Keratinocyte (primary cell): ENCODE data around the gene VPS13D.

Experiments used
- EZH2 ChIP-seq: IDR thresholded peaks from one replicate; pipeline ENCODE4 v1.6.1; 2012; ENCODE audit warnings: inconsistent platforms, mild to moderate bottlenecking, low read length, moderate library complexity
- TF ChIP-seq, protein P1 (sequence below), 3 experiments: IDR thresholded peaks in 1 of 3; conservative IDR thresholded peaks in 1 of 3; optimal IDR thresholded peaks in 1 of 3; 2 replicates in 2 of 3; 3 replicates in 1 of 3; pipeline versions ENCODE3 to v1.5.1; 2011; ENCODE audit warnings: low read length in 3 of 3, mild to moderate bottlenecking in 3 of 3, moderate library complexity in 2 of 3, control low read depth in 1 of 3, inconsistent platforms in 1 of 3; ENCODE audit not compliant: insufficient read depth in 2 of 3; ENCODE audit errors: extremely low read depth in 1 of 3

DNA sequence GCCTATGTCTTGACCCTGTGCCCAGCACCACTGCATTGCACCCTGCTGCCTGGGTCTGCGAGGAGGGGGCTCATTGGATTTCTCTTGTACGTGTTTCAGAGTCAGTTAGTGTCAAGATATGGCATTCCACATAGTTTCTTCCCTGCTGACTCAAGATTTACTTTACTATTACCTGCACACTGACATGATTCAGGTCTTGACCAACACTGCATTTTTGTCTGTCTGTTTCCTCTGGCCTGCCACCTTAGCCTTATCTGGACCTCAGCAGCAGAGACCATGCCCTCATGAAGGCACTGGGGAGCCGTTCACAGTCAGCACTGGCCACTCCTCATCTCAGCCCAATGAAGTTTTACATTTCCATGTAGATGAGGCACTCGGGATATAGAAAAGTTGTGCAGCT is 232.8 kb downstream of the VPS13D start:
- TF ChIP-seq, protein P1, sequence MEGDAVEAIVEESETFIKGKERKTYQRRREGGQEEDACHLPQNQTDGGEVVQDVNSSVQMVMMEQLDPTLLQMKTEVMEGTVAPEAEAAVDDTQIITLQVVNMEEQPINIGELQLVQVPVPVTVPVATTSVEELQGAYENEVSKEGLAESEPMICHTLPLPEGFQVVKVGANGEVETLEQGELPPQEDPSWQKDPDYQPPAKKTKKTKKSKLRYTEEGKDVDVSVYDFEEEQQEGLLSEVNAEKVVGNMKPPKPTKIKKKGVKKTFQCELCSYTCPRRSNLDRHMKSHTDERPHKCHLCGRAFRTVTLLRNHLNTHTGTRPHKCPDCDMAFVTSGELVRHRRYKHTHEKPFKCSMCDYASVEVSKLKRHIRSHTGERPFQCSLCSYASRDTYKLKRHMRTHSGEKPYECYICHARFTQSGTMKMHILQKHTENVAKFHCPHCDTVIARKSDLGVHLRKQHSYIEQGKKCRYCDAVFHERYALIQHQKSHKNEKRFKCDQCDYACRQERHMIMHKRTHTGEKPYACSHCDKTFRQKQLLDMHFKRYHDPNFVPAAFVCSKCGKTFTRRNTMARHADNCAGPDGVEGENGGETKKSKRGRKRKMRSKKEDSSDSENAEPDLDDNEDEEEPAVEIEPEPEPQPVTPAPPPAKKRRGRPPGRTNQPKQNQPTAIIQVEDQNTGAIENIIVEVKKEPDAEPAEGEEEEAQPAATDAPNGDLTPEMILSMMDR (optimal IDR thresholded peaks at IDR 0.05 in 1 of 3, IDR thresholded peaks at IDR 0.05 in 1 of 3, conservative IDR thresholded peaks at IDR 0.05 in 1 of 3; ENCODE audit: extremely low read depth in 1 of 3, insufficient read depth in 2 of 3, low read length in 3 of 3): no peak
- no peak for TF ChIP-seq EZH2
